H1 (cell line): ENCODE data around the gene CRK.
A peak's percentile ranks its signal among the peaks of the same experiment; 100 is the strongest.

Experiments
- CEBPB ChIP-seq: IDR thresholded peaks from 2 replicates; pipeline ENCODE4 v1.6.1; 2012; ENCODE audit warnings: low read depth, low read length
- HDAC6 ChIP-seq: IDR thresholded peaks from one replicate; pipeline ENCODE4 v1.7.1; 2012; ENCODE audit warnings: low read depth, mild to moderate bottlenecking, inconsistent platforms, low read length, moderate library complexity
- POLR2A ChIP-seq, 2 experiments: IDR thresholded peaks; 1 replicate in 1 of 2; 2 replicates in 1 of 2; pipeline ENCODE4 v1.6.1; 2011; ENCODE audit warnings: low read depth in 2 of 2, low read length in 2 of 2, mild to moderate bottlenecking in 2 of 2; ENCODE audit errors: control extremely low read depth in 1 of 2
- RAD21 ChIP-seq, 2 experiments: IDR thresholded peaks in 1 of 2; conservative IDR thresholded peaks in 1 of 2; 2 replicates each; pipeline ENCODE4 v1.6.1; 2011; ENCODE audit warnings: low read depth in 2 of 2, low read length in 2 of 2, improper control_type of control experiment in 1 of 2, inconsistent platforms in 1 of 2, mild to moderate bottlenecking in 1 of 2, moderate library complexity in 1 of 2
- RNF2 ChIP-seq: fragments of 200-900, 300-1000 bp; sonication (generic); IDR thresholded peaks from 2 replicates; pipeline ENCODE4 v1.7.1; 2016; ENCODE audit warnings: borderline replicate concordance, low read depth, mild to moderate bottlenecking, antibody characterized with exemption, low read length; ENCODE audit not compliant: poor library complexity, severe bottlenecking; ENCODE audit errors: missing control alignments
- RXRA ChIP-seq: IDR thresholded peaks from 2 replicates; pipeline ENCODE4 v1.6.1; 2011; ENCODE audit warnings: low read depth, mild to moderate bottlenecking, low read length, moderate library complexity; ENCODE audit not compliant: insufficient read depth
- SIN3A ChIP-seq, 2 experiments: IDR thresholded peaks in 1 of 2; conservative IDR thresholded peaks in 1 of 2; 2 replicates each; pipeline ENCODE4 v1.6.1; 2011 to 2012; ENCODE audit warnings: low read length in 2 of 2, improper control_type of control experiment in 1 of 2, low read depth in 1 of 2, mild to moderate bottlenecking in 1 of 2
- TAF1 ChIP-seq: IDR thresholded peaks from 2 replicates; pipeline ENCODE4 v1.6.1; 2011; ENCODE audit warnings: mild to moderate bottlenecking, low read depth, low read length
- TCF12 ChIP-seq: IDR thresholded peaks from 2 replicates; pipeline ENCODE4 v1.6.1; 2011; ENCODE audit warnings: low read depth, mild to moderate bottlenecking, low read length
- TF ChIP-seq, protein P1 (sequence below), 3 experiments: IDR thresholded peaks; 1 replicate in 2 of 3; 2 replicates in 1 of 3; pipeline versions ENCODE4 v1.5.1 to v1.6.1; 2011; ENCODE audit warnings: low read length in 3 of 3, mild to moderate bottlenecking in 3 of 3, inconsistent platforms in 2 of 3, low read depth in 1 of 3, moderate library complexity in 1 of 3; ENCODE audit not compliant: insufficient read depth in 1 of 3; ENCODE audit errors: control extremely low read depth in 1 of 3

DNA sequence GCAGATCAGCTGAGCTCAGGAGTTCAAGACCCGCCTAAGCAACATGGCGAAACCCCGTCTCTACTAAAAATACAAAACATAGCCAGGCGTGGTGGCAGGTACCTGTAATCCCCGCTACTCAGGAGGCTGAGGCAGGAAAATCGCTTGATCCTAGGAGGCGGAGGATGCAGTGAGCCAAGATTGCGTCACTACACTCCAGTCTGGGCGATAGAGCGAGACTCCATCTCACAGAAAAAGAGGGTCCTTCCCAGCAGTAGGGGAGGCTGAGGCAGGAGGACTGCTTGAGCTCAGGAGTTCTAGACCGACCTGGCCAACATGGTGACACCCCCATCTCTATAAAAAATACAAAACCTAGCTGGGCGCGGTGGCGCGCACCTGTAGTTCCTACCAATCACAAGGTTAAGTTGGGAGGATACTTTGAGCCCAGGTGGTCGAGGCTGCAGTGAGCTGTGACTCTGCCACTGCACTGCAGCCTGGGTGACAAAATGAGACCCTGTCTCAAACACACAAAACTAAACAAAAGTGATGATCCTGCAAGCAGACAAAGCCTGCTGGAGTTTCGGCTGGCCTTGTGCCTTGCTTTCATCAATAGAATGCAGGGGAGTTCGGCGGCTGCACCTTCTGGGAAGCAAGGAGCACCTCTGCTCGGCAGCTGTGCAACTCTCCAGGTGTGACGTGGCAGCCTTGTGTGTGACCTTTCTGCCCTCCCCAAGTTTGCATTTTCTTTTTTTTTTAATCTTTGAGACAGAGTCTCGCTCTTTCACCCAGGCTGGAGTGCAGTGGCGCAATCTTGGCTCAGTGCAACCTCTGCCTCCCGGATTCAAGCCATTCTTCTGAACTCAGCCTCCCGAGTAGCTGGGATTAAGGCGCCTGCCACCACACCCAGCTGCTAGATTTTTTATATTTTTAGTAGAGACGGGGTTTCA lies 43.6 kb downstream of the CRK start:
- TF ChIP-seq RNF2 (no peak), HDAC6 (no peak), POLR2A (IDR thresholded peaks at IDR 0.05; ENCODE audit: control extremely low read depth in 1 of 2, low read depth in 2 of 2, low read length in 2 of 2) (no peak), SIN3A (conservative IDR thresholded peaks at IDR 0.05 in 1 of 2, IDR thresholded peaks at IDR 0.05 in 1 of 2; ENCODE audit: low read depth in 1 of 2, low read length in 2 of 2) (no peak), TCF12 (no peak), RAD21 (IDR thresholded peaks at IDR 0.05 in 1 of 2, conservative IDR thresholded peaks at IDR 0.05 in 1 of 2; ENCODE audit: low read depth in 2 of 2, low read length in 2 of 2) (no peak), CEBPB (peak; percentile 19; the same call in 1 of the 2 replicates), TAF1 (no peak), RXRA (no peak)
- TF ChIP-seq, protein P1, sequence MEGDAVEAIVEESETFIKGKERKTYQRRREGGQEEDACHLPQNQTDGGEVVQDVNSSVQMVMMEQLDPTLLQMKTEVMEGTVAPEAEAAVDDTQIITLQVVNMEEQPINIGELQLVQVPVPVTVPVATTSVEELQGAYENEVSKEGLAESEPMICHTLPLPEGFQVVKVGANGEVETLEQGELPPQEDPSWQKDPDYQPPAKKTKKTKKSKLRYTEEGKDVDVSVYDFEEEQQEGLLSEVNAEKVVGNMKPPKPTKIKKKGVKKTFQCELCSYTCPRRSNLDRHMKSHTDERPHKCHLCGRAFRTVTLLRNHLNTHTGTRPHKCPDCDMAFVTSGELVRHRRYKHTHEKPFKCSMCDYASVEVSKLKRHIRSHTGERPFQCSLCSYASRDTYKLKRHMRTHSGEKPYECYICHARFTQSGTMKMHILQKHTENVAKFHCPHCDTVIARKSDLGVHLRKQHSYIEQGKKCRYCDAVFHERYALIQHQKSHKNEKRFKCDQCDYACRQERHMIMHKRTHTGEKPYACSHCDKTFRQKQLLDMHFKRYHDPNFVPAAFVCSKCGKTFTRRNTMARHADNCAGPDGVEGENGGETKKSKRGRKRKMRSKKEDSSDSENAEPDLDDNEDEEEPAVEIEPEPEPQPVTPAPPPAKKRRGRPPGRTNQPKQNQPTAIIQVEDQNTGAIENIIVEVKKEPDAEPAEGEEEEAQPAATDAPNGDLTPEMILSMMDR (IDR thresholded peaks at IDR 0.05; ENCODE audit: control extremely low read depth in 1 of 3, insufficient read depth in 1 of 3, low read depth in 1 of 3, low read length in 3 of 3): no peak
